OCI-LY7 (cell line): ENCODE results near the gene PYGB. TPM values are rescaled to one million over a fixed set of nuclear protein-coding genes. Genes with fewer than 3 reads are reported as not detected.

Source experiments
- BruUV-seq: library from RNA; stranded (reverse); fragments of 400-500 nt; replicated peaks from 2 replicates; lab custom pipeline; 2021; lab: Mats Ljungman, UMichigan
- CTCF ChIA-PET: fragments of 300-600 bp; sonication (Branson Sonifier 250); formaldehyde crosslinking; loops from one replicate; lab custom pipeline; 2022; ENCODE audit warnings: antibody characterized with exemption; ENCODE audit not compliant: unreplicated experiment; lab: Charles Lee
- POLR2A ChIA-PET: fragments of 300-600 bp; sonication (Branson Sonifier 250); formaldehyde crosslinking; loops from one replicate; lab custom pipeline; 2022; ENCODE audit warnings: antibody characterized with exemption; lab: Charles Lee
- DNase-seq: peaks from one replicate; pipeline ENCODE4 v3.0.0-alpha.2; 2015; ENCODE audit warnings: low spot score
- H2AFZ ChIP-seq: fragments of 200-600 bp; sonication (generic), shearing (Covaris generic); 2 replicates; pipeline ENCODE4 v1.6.1; 2014; ENCODE audit warnings: mild to moderate bottlenecking, antibody characterized with exemption, low read length, moderate library complexity
- H3K27ac ChIP-seq: fragments of 200-600 bp; sonication (generic); 2 replicates; pipeline ENCODE4 v1.5.1; 2014; ENCODE audit warnings: mixed run types, low read depth, mild to moderate bottlenecking, moderate library complexity, low read length, inconsistent platforms; ENCODE audit not compliant: poor library complexity, severe bottlenecking
- H3K36me3 ChIP-seq: fragments of 200-600 bp; sonication (generic); 2 replicates; pipeline ENCODE4 v1.6.1; 2014; ENCODE audit warnings: mild to moderate bottlenecking, antibody characterized with exemption, low read length, moderate library complexity, mixed read lengths; ENCODE audit not compliant: insufficient read depth
- H3K4me1 ChIP-seq: fragments of 200-600 bp; sonication (generic); 2 replicates; pipeline ENCODE4 v1.5.1; 2014; ENCODE audit warnings: mild to moderate bottlenecking, low read length; ENCODE audit not compliant: insufficient read depth, poor library complexity, severe bottlenecking
- H3K4me2 ChIP-seq: fragments of 200-600 bp; sonication (generic); 2 replicates; pipeline ENCODE4 v1.6.1; 2014; ENCODE audit warnings: mild to moderate bottlenecking, low read length
- H3K4me3 ChIP-seq: fragments of 200-600 bp; sonication (generic); 2 replicates; pipeline ENCODE4 v1.5.1; 2014; ENCODE audit warnings: mild to moderate bottlenecking, low read depth, low read length; ENCODE audit not compliant: poor library complexity, severe bottlenecking
- H3K79me2 ChIP-seq: fragments of 200-600 bp; sonication (generic); 2 replicates; pipeline ENCODE4 v1.6.1; 2016; ENCODE audit warnings: low read depth, mild to moderate bottlenecking, low read length, moderate library complexity, mixed read lengths; ENCODE audit not compliant: insufficient read depth
- H3K9me2 ChIP-seq: fragments of 200-600 bp; sonication (generic); 2 replicates; pipeline ENCODE4 v1.6.1; 2016; ENCODE audit warnings: mild to moderate bottlenecking, low read length, mixed read lengths; ENCODE audit not compliant: insufficient read depth
- H3K9me3 ChIP-seq: fragments of 200-600 bp; sonication (generic); 2 replicates; pipeline ENCODE4 v1.6.1; 2014; ENCODE audit warnings: mild to moderate bottlenecking, mixed run types, low read length, mixed read lengths
- H4K20me1 ChIP-seq: fragments of 200-600 bp; sonication (generic); 2 replicates; pipeline ENCODE4 v1.6.1; 2014; ENCODE audit warnings: mild to moderate bottlenecking, antibody characterized with exemption, low read length, moderate library complexity, mixed read lengths; ENCODE audit not compliant: insufficient read depth
- CTCF ChIP-seq: fragments of 200-600 bp; sonication (generic); conservative IDR thresholded peaks from 2 replicates; pipeline ENCODE4 v1.5.1; 2014; ENCODE audit warnings: mild to moderate bottlenecking, antibody characterized with exemption, low read length, moderate library complexity, mixed read lengths
- EZH2phosphoT487 ChIP-seq: fragments of 200-600 bp; sonication (generic); IDR thresholded peaks from 2 replicates; pipeline ENCODE4 v1.6.1; 2018; ENCODE audit warnings: low read depth, borderline replicate concordance, mild to moderate bottlenecking, mixed run types, antibody characterized with exemption, low read length, moderate library complexity, mixed read lengths
- intact Hi-C: fragments of 100-400 bp; cut with micrococcal nuclease; formaldehyde crosslinking; loops from one replicate; pipeline ENCODE4 v1.10.0; 2022; ENCODE audit not compliant: unreplicated experiment
- total RNA-seq, 2 experiments: library from RNA; depleted of rRNA in 1 of 2; stranded (reverse); fragments of >200 nt in 1 of 2; shearing (Covaris generic) in 1 of 2; gene quantifications; 2 replicates each; pipeline ENCODE4 v1.2.3, GENCODE V29; 2014 to 2022

Gene PYGB
- total RNA-seq, 2 experiments from 2014 or later = 4.9 to 7.0 TPM

- H3K79me2 ChIP-seq = no peaks in the 10 kb centered on the region
- no peaks in the 10 kb centered on the region for H3K36me3 ChIP-seq
- H3K9me3 ChIP-seq = no peaks in the 10 kb centered on the region
- TF ChIP-seq EZH2phosphoT487 = no peak
- TF ChIP-seq CTCF = no peak
- POLR2A ChIA-PET = interaction anchor here (0.6 to 0.9 kb wide), 2 partner anchors 15 to 114 kb away, joined by 3 to 9 read pairs; no protein-coding TSS in a partner anchor
- H3K4me3 ChIP-seq = no peak overlapping the region
- CTCF ChIA-PET = no interaction called here
- intact Hi-C loops = no loop called here
- no peak for DNase-seq
- no peak overlapping the region for H3K4me2 ChIP-seq
- no peak overlapping the region for H2AFZ ChIP-seq
- no TSS peak for BruUV-seq
- H3K9me2 ChIP-seq = no peaks in the 10 kb centered on the region
- no peak overlapping the region for H3K27ac ChIP-seq
- H4K20me1 ChIP-seq = no peaks in the 10 kb centered on the region
- H3K4me1 ChIP-seq = peaks cover 42% of the 10 kb centered on the region
Measured at GRCh38 chr20:25321262-25321831, 73.5 kb downstream of the PYGB start.

- Histone ChIP-seq H4K20me1 (no peaks in the 10 kb centered on the region), H3K79me2 (no peaks in the 10 kb centered on the region), H2AFZ (no peak overlapping the region), H3K4me3 (no peak overlapping the region), H3K27ac (no peak overlapping the region), H3K9me3 (no peaks in the 10 kb centered on the region), H3K4me1 (peaks cover 38% of the 10 kb centered on the region), H3K9me2 (no peaks in the 10 kb centered on the region), H3K36me3 (no peaks in the 10 kb centered on the region), H3K4me2 (no peak overlapping the region)
- CTCF ChIA-PET = no interaction called here
- POLR2A ChIA-PET = interaction anchor here (0.6 to 0.9 kb wide), 2 partner anchors 14 to 113 kb away, joined by 3 to 9 read pairs; no protein-coding TSS in a partner anchor
- DNase-seq = no peak
- intact Hi-C loops = no loop called here
- TF ChIP-seq CTCF (no peak), EZH2phosphoT487 (no peak)
- no TSS peak for BruUV-seq
Measured at GRCh38 chr20:25321991-25322390, 74.1 kb downstream of the PYGB start.

- Histone ChIP-seq H2AFZ (no peak overlapping the region), H3K79me2 (no peaks in the 10 kb centered on the region), H3K9me3 (no peaks in the 10 kb centered on the region), H3K4me2 (no peak overlapping the region), H3K36me3 (no peaks in the 10 kb centered on the region), H3K9me2 (no peaks in the 10 kb centered on the region), H3K4me1 (peaks cover 21% of the 10 kb centered on the region), H3K27ac (no peak overlapping the region), H4K20me1 (no peaks in the 10 kb centered on the region), H3K4me3 (no peak overlapping the region)
- TF ChIP-seq CTCF (no peak), EZH2phosphoT487 (no peak)
- POLR2A ChIA-PET = no interaction called here
- DNase-seq = no peak
- intact Hi-C loops = no loop called here
- BruUV-seq = no TSS peak
- CTCF ChIA-PET = no interaction called here
Measured at GRCh38 chr20:25323496-25324246, 75.8 kb downstream of the PYGB start.
